ENCODE measurements around the gene IKZF3. TPM values are rescaled to one million over a fixed set of nuclear protein-coding genes. Genes with fewer than 3 reads are reported as not detected.

Gene IKZF3
- total and polyA plus RNA-seq, 10 of the 15 experiments (the other 5 are each of a cell fraction or from before 2014, with no cell fraction given): 5.5 to 98.2 (median 47.6) TPM

GRCh38 chr17:39871801-39872200, 7.7 kb upstream of the IKZF3 start (continued):
- TF ChIP-seq, protein P1, sequence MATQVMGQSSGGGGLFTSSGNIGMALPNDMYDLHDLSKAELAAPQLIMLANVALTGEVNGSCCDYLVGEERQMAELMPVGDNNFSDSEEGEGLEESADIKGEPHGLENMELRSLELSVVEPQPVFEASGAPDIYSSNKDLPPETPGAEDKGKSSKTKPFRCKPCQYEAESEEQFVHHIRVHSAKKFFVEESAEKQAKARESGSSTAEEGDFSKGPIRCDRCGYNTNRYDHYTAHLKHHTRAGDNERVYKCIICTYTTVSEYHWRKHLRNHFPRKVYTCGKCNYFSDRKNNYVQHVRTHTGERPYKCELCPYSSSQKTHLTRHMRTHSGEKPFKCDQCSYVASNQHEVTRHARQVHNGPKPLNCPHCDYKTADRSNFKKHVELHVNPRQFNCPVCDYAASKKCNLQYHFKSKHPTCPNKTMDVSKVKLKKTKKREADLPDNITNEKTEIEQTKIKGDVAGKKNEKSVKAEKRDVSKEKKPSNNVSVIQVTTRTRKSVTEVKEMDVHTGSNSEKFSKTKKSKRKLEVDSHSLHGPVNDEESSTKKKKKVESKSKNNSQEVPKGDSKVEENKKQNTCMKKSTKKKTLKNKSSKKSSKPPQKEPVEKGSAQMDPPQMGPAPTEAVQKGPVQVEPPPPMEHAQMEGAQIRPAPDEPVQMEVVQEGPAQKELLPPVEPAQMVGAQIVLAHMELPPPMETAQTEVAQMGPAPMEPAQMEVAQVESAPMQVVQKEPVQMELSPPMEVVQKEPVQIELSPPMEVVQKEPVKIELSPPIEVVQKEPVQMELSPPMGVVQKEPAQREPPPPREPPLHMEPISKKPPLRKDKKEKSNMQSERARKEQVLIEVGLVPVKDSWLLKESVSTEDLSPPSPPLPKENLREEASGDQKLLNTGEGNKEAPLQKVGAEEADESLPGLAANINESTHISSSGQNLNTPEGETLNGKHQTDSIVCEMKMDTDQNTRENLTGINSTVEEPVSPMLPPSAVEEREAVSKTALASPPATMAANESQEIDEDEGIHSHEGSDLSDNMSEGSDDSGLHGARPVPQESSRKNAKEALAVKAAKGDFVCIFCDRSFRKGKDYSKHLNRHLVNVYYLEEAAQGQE (IDR thresholded peaks at IDR 0.05; ENCODE audit: low read depth, low read length): no peak
- TF ChIP-seq, protein P2, sequence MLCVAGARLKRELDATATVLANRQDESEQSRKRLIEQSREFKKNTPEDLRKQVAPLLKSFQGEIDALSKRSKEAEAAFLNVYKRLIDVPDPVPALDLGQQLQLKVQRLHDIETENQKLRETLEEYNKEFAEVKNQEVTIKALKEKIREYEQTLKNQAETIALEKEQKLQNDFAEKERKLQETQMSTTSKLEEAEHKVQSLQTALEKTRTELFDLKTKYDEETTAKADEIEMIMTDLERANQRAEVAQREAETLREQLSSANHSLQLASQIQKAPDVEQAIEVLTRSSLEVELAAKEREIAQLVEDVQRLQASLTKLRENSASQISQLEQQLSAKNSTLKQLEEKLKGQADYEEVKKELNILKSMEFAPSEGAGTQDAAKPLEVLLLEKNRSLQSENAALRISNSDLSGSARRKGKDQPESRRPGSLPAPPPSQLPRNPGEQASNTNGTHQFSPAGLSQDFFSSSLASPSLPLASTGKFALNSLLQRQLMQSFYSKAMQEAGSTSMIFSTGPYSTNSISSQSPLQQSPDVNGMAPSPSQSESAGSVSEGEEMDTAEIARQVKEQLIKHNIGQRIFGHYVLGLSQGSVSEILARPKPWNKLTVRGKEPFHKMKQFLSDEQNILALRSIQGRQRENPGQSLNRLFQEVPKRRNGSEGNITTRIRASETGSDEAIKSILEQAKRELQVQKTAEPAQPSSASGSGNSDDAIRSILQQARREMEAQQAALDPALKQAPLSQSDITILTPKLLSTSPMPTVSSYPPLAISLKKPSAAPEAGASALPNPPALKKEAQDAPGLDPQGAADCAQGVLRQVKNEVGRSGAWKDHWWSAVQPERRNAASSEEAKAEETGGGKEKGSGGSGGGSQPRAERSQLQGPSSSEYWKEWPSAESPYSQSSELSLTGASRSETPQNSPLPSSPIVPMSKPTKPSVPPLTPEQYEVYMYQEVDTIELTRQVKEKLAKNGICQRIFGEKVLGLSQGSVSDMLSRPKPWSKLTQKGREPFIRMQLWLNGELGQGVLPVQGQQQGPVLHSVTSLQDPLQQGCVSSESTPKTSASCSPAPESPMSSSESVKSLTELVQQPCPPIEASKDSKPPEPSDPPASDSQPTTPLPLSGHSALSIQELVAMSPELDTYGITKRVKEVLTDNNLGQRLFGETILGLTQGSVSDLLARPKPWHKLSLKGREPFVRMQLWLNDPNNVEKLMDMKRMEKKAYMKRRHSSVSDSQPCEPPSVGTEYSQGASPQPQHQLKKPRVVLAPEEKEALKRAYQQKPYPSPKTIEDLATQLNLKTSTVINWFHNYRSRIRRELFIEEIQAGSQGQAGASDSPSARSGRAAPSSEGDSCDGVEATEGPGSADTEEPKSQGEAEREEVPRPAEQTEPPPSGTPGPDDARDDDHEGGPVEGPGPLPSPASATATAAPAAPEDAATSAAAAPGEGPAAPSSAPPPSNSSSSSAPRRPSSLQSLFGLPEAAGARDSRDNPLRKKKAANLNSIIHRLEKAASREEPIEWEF (IDR thresholded peaks at IDR 0.05; ENCODE audit: insufficient replicate concordance, low read depth, low read length): no peak
- TF ChIP-seq RAD51 (IDR thresholded peaks at IDR 0.05): no peak
- no peak for TF ChIP-seq STAT1 (conservative IDR thresholded peaks at IDR 0.05)
- no peak for TF ChIP-seq ZNF384 (IDR thresholded peaks at IDR 0.05; ENCODE audit: borderline replicate concordance, low read depth, low read length)
